IPS DF 6.9 (cell line): ENCODE results near the gene RGS6.

ENCODE experiments used
- DNase-seq: peaks from one replicate; pipeline ENCODE4 v3.0.0-alpha.2; 2013; ENCODE audit warnings: low read depth, low spot score
- H3K27ac ChIP-seq: one replicate; pipeline ENCODE4 v1.5.1; 2013; ENCODE audit warnings: low read length, control low read depth
- H3K27me3 ChIP-seq: 2 replicates; pipeline ENCODE4 v1.6.1; 2013; ENCODE audit warnings: mild to moderate bottlenecking, low read length; ENCODE audit not compliant: control insufficient read depth, insufficient read depth
- H3K36me3 ChIP-seq: 2 replicates; pipeline ENCODE4 v1.6.1; 2013; ENCODE audit warnings: low read length; ENCODE audit not compliant: control insufficient read depth, insufficient read depth
- H3K4me1 ChIP-seq: 2 replicates; pipeline ENCODE4 v1.6.1; 2013; ENCODE audit warnings: low read length; ENCODE audit not compliant: control insufficient read depth, insufficient read depth
- H3K4me3 ChIP-seq: 2 replicates; pipeline ENCODE4 v1.5.1; 2013; ENCODE audit warnings: mild to moderate bottlenecking, low read length
- H3K9me3 ChIP-seq: 2 replicates; pipeline ENCODE4 v1.6.1; 2013; ENCODE audit warnings: low read length, inconsistent platforms; ENCODE audit not compliant: control insufficient read depth, insufficient read depth
- WGBS: extraction: QIAGEN DNeasy Blood & Tissue Kit; methylation state at CpG from one replicate; pipeline ENCODE4 v1.1.7; 2013; ENCODE audit warnings: mixed read lengths, missing lambda C conversion rate; ENCODE audit not compliant: insufficient read length, insufficient coverage; 5-methylcytosine and 5-hydroxymethylcytosine counted together

Gene RGS6

DNA sequence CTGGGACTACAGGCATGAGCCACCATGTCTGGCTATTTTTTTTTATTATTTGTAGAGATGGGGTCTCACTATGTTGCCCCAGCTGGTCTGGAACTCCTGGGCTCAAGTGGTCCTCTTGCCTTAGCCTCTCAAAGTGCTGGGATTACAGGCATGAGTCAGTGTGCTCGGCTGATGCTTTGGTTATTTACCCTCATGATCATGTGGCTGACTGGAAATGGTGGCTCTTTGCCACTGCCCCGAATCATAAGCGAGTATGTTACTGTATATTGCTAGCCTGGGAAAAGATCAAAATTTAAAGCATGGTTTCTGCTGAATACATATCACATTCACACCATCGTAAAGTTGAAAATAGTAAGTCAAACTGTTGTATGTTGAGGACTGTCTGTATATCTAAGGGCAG lies 101.1 kb downstream of the RGS6 start:
- H3K27me3 ChIP-seq: no peaks in the 10 kb centered on the region
- no peak overlapping the region for H3K4me3 ChIP-seq
- no peaks in the 10 kb centered on the region for H3K4me1 ChIP-seq
- no peaks in the 10 kb centered on the region for H3K36me3 ChIP-seq
- no peak for DNase-seq
- no peak overlapping the region for H3K27ac ChIP-seq
- no CpG with 5 or more reads among the region's 4 CpGs for WGBS
- no peaks in the 10 kb centered on the region for H3K9me3 ChIP-seq

DNA sequence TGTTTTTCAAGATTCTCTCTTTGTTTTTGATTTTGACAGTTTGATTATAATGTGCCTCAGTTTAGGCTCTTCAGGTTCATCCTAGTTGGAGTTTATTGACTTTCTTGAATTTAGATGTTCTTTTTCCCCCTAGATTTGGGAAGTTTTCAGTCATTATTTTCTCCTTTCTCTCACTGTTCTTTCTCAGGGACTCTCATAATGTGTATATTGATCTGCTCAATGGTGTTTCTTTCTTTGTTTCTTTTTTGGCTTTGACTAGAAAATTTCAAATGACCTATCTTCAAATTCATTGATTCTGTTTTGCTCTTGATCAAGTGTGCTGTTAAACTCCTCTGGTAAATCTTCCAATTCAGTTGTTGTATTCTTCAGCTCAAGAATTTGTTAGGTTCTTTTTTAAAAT lies 108.3 kb downstream of the RGS6 start:
- Histone ChIP-seq H3K4me1 (no peaks in the 10 kb centered on the region), H3K27me3 (no peaks in the 10 kb centered on the region), H3K27ac (no peak overlapping the region), H3K36me3 (no peaks in the 10 kb centered on the region), H3K4me3 (no peak overlapping the region), H3K9me3 (no peaks in the 10 kb centered on the region)
- no peak for DNase-seq

DNA sequence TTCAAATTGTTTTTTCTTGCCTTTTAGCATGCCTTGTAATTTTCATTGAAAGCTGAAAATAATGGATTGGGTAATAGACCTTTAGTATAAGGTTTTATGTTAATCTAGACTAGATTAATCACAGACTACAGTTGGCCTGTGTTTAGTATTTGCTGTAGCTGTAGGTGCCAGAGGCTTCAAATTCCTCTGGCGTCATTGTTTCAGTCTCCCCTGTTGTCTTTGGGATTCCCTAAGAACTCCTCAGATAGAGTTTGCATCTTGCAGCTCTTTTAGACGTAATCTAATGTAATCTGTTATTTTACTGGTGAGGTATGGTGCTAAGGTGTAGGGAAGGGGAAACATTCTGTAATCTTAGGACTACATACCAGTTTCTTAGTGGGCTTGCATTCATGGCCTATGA lies 113.0 kb downstream of the RGS6 start:
- no CpG with 5 or more reads among the region's 2 CpGs for WGBS
- H3K9me3 ChIP-seq: no peaks in the 10 kb centered on the region
- H3K27ac ChIP-seq: no peak overlapping the region
- no peak for DNase-seq
- H3K4me3 ChIP-seq: no peak overlapping the region
- no peaks in the 10 kb centered on the region for H3K36me3 ChIP-seq
- no peaks in the 10 kb centered on the region for H3K4me1 ChIP-seq
- no peaks in the 10 kb centered on the region for H3K27me3 ChIP-seq

DNA sequence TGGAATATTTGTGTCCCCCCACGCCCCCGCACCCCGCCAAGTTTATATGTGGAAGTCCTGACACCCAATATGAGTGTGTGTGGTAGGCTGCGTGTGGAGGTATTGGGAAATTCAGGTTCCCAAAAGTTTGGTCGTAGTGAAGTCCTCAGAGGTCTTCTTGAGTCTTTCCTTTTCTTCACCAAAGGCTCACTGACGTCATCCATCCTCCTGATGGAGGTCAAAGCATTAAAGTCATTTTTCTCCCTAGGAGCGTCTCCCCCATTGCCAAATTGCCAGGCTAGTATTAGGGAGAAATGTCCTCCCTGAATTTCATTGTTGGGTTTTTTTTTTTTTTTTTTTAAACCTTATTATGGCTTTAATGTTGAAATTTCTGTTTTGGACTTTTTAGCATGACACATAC lies 113.7 kb downstream of the RGS6 start:
- no peak overlapping the region for H3K27ac ChIP-seq
- DNase-seq: no peak
- no peaks in the 10 kb centered on the region for H3K36me3 ChIP-seq
- no peaks in the 10 kb centered on the region for H3K27me3 ChIP-seq
- H3K4me3 ChIP-seq: no peak overlapping the region
- H3K9me3 ChIP-seq: no peaks in the 10 kb centered on the region
- H3K4me1 ChIP-seq: 0 out of 2 replicates have a peak, but pooled peaks cover 2% of the 10 kb centered on the region
- no CpG with 5 or more reads among the region's 7 CpGs for WGBS

DNA sequence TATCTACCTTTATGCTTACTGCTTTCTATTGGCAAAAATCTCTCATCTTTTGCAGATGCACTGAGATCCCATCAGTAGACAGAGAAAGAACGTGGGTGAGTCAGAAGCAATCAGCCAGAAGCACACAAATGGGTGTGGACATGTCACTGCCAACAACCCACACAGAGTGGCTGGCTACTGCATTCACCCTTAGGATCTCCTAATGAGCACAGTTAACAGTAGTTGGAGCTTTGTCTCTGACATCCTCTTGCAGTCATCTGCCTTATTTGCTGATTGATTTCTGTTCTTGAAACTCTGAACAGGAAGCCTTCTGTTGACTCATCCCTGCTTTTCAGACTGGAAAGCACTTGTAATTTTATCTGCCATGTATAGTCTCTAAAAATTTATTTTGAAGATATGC lies 117.2 kb downstream of the RGS6 start:
- no peak for DNase-seq
- no peaks in the 10 kb centered on the region for H3K9me3 ChIP-seq
- 0 out of 2 replicates have a peak, but pooled peaks cover 2% of the 10 kb centered on the region for H3K4me1 ChIP-seq
- H3K4me3 ChIP-seq: no peak overlapping the region
- no peaks in the 10 kb centered on the region for H3K36me3 ChIP-seq
- no peak overlapping the region for H3K27ac ChIP-seq
- H3K27me3 ChIP-seq: no peaks in the 10 kb centered on the region
- no CpG with 5 or more reads among the region's 1 CpG for WGBS

DNA sequence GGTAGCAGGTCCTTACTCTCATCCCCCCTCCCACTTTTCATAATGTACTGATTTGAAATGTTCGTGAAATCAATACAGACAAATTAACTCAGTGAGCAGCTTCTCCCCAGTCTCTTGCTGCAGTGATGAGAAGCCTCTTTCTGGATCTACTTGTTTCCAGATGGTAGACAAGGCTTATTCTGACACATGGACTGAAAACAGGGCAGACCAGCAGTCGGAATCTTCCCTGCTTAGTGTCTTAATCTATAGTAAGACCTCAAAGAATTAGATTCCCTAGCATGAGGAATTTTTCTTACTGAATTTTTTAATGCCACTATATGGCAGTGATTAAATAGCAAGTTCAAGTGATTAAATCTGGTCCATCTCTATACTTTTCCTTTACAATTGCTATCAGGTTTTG lies 120.1 kb downstream of the RGS6 start:
- peaks cover 3% of the 10 kb centered on the region; the same call in 1 of the 2 replicates for H3K4me1 ChIP-seq
- no peaks in the 10 kb centered on the region for H3K27me3 ChIP-seq
- no peaks in the 10 kb centered on the region for H3K36me3 ChIP-seq
- no peaks in the 10 kb centered on the region for H3K9me3 ChIP-seq
- no CpG with 5 or more reads among the region's 2 CpGs for WGBS
- H3K4me3 ChIP-seq: no peak overlapping the region
- H3K27ac ChIP-seq: no peak overlapping the region
- DNase-seq: no peak

DNA sequence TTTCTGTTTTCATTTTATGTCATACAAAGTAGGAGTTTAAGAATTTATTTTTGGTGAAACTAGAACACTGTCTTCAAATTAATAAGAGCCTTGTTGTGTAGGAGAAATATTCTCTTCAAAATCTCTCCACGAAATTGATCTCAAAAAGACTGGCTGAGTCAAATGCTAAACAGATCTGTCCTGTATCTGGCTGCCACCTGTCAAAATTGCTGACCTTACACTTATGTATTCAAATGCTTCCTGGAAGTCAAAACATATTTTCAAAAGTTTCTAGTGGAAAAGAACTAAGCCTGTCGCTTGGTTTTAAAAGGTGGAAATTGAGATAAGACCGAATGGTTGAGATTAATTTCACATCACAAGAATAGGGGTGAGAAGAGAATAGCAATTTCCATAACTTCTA lies 121.4 kb downstream of the RGS6 start:
- Histone ChIP-seq H3K27me3 (no peaks in the 10 kb centered on the region), H3K36me3 (no peaks in the 10 kb centered on the region), H3K4me3 (no peak overlapping the region), H3K27ac (no peak overlapping the region), H3K9me3 (no peaks in the 10 kb centered on the region), H3K4me1 (peaks cover 3% of the 10 kb centered on the region; the same call in 1 of the 2 replicates)
- WGBS: no CpG with 5 or more reads among the region's 3 CpGs
- no peak for DNase-seq

DNA sequence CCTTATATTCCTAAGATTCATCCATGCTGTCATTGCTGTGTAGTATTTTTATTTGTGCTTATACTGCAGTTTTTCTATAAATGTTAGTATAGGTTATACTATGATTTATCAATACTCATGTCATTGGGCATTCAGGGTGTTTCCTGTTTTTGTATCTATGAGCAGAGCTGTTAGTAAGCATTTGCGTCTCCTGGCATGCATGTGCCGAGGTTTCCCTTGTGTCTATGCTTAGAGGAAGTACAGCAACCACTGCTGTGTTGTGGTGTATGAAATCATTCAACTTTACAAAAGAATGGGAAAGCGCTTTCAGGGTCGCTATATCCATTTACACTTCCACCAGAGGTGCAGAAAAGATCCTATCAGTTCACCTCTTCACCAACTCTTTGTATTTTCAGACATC lies 122.7 kb downstream of the RGS6 start:
- Histone ChIP-seq H3K27me3 (no peaks in the 10 kb centered on the region), H3K4me3 (no peak overlapping the region), H3K9me3 (no peaks in the 10 kb centered on the region), H3K27ac (no peak overlapping the region), H3K4me1 (peaks cover 3% of the 10 kb centered on the region; the same call in 1 of the 2 replicates), H3K36me3 (no peaks in the 10 kb centered on the region)
- no CpG with 5 or more reads among the region's 4 CpGs for WGBS
- DNase-seq: no peak

DNA sequence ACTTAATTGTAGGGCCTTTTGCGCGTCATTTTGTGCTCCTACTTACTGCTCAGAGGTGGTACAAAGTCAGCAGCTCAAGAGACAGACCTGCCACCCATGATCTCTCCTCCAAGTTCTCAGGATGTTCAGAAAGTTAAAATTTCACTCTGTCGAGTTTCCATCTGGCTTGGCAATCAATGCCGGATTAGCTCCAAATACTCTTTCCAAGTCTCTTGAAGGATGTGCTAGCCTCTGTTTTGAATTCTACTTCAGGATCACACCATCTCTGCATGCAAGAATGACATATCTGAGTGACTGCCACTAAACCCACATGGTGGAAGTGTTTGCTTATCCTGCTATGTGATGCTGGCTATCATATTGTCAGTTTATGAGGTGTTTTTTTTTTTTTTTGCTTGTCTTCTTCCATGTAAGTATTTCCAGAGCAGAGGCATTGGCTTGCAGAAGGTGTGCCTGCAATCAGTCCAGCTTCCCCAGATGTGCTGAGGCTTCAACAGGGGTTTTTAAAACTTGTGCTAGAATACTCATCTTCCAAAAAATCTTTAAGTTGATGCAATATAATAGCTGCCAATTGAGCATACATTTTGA lies 125.6 kb downstream of the RGS6 start:
- H3K27me3 ChIP-seq: no peaks in the 10 kb centered on the region
- H3K4me3 ChIP-seq: no peak overlapping the region
- H3K9me3 ChIP-seq: no peaks in the 10 kb centered on the region
- no peak for DNase-seq
- no CpG with 5 or more reads among the region's 4 CpGs for WGBS
- H3K4me1 ChIP-seq: peaks cover 1% of the 10 kb centered on the region; the same call in 1 of the 2 replicates
- H3K36me3 ChIP-seq: no peaks in the 10 kb centered on the region
- no peak overlapping the region for H3K27ac ChIP-seq

DNA sequence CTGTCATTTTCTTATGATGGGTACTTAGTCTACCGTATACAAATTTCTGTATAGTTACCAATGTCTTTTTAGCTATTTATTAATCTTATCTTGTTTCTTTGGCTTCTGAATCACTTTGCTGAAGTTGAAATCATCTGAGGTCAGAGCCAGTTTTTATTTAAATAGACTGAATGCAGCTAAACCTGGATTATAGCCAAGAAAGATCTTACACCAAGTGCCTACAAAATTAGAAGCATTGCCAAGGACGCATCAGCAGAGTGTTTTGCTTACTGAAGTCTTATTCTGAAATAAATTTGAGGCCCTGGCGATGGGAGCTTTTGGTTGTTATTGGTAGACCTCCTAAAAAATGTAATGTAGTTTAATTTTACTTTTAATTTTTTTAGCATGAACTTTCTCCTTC lies 128.2 kb downstream of the RGS6 start:
- no peaks in the 10 kb centered on the region for H3K36me3 ChIP-seq
- no CpG with 5 or more reads among the region's 3 CpGs for WGBS
- H3K27ac ChIP-seq: no peak overlapping the region
- H3K4me1 ChIP-seq: no peaks in the 10 kb centered on the region
- H3K4me3 ChIP-seq: no peak overlapping the region
- DNase-seq: no peak
- H3K9me3 ChIP-seq: no peaks in the 10 kb centered on the region
- no peaks in the 10 kb centered on the region for H3K27me3 ChIP-seq

DNA sequence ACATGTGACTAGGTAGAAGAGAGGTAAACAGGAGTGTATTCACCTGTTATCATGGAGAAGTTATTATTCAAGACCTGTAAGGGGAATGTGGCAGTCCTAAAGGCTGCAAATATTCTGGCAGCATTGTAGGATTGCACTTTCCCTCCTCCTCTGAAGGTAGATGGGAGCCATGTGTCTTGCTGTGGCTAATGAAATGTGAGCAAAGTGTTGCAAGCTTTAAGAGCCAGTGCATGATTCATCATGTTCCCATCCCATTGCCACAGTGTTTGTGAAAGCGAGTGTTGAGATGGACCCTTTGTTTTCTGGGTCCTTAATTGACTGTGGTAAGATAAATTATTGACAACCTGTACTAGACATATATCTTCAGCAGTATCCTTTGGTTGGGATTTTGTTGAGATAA lies 128.7 kb downstream of the RGS6 start:
- Histone ChIP-seq H3K27ac (no peak overlapping the region), H3K4me3 (no peak overlapping the region), H3K4me1 (no peaks in the 10 kb centered on the region), H3K9me3 (no peaks in the 10 kb centered on the region), H3K27me3 (no peaks in the 10 kb centered on the region), H3K36me3 (no peaks in the 10 kb centered on the region)
- no CpG with 5 or more reads among the region's 1 CpG for WGBS
- DNase-seq: no peak
